Brain pericyte (primary cell): ENCODE measurements around the gene FTSJ1.
"Not testable (repeated sequence)": the region's sequence is repeated elsewhere in the genome, so short reads cannot be mapped to it uniquely, and the experiment has no call there.

Source experiments
- DNase-seq: peaks from one replicate; pipeline ENCODE4 v3.0.0-alpha.2; 2012; ENCODE audit warnings: low read depth, low spot score

The FTSJ1 gene

GRCh38 chrX:48475774-48476577 is at the start of gene FTSJ1:
FTSJ1 (plus strand) TSS chrX:48476199; CDS start chrX:48478048, 1,849 bp downstream.
- peak; percentile 73 for DNase-seq

GRCh38 chrX:48427027-48427716 is 48.8 kb upstream of the FTSJ1 start:
- not testable (repeated sequence) for DNase-seq

GRCh38 chrX:48429606-48430005 is 46.4 kb upstream of the FTSJ1 start:
- DNase-seq = not testable (repeated sequence)

- DNase-seq = not testable (repeated sequence)
These were observed 45.8 kb upstream of the FTSJ1 start for GRCh38 chrX:48430166-48430565.

- DNase-seq = not testable (repeated sequence)
These were observed 42.3 kb upstream of the FTSJ1 start for GRCh38 chrX:48433713-48434112.

- not testable (repeated sequence) for DNase-seq
These were observed 28.8 kb upstream of the FTSJ1 start for GRCh38 chrX:48447201-48447600.

- DNase-seq = no peak
These were observed 25.9 kb upstream of the FTSJ1 start for GRCh38 chrX:48450076-48450475.

GRCh38 chrX:48451708-48452107 is 24.3 kb upstream of the FTSJ1 start:
- no peak for DNase-seq

- DNase-seq = no peak
These were observed 19.2 kb upstream of the FTSJ1 start for GRCh38 chrX:48456628-48457331.

GRCh38 chrX:48458711-48459110 is 17.3 kb upstream of the FTSJ1 start:
- no peak for DNase-seq

- no peak for DNase-seq
These were observed 16.5 kb upstream of the FTSJ1 start for GRCh38 chrX:48459483-48459882.

GRCh38 chrX:48460031-48460430 is 16.0 kb upstream of the FTSJ1 start:
- DNase-seq = no peak

- no peak for DNase-seq
These were observed 15.4 kb upstream of the FTSJ1 start for GRCh38 chrX:48460606-48461005.

- no peak for DNase-seq
These were observed 14.2 kb upstream of the FTSJ1 start for GRCh38 chrX:48461830-48462229.

GRCh38 chrX:48465336-48465933 is 10.6 kb upstream of the FTSJ1 start:
- DNase-seq = peak; percentile 54

GRCh38 chrX:48466696-48467095 is 9.3 kb upstream of the FTSJ1 start:
- DNase-seq = no peak

- no peak for DNase-seq
These were observed 8.7 kb upstream of the FTSJ1 start for GRCh38 chrX:48467281-48467761.

GRCh38 chrX:48468247-48468671 is 7.7 kb upstream of the FTSJ1 start:
- no peak for DNase-seq

- DNase-seq = no peak
These were observed 7.0 kb upstream of the FTSJ1 start for GRCh38 chrX:48468693-48469691.

- DNase-seq = no peak
These were observed 5.7 kb upstream of the FTSJ1 start, which contains the start of gene SLC38A5 for GRCh38 chrX:48470110-48470832. SLC38A5 (minus strand) TSS chrX:48470260; CDS start chrX:48467924, 2,336 bp downstream.
